HUES48 (cell line): ENCODE results near the gene TMEM200B.
"Not testable (repeated sequence)": the region's sequence is repeated elsewhere in the genome, so short reads cannot be mapped to it uniquely, and the experiment has no call there.

Experiments
- H3K27ac ChIP-seq: one replicate; pipeline ENCODE4 v1.7.0; 2013; ENCODE audit warnings: low read depth, low read length, inconsistent platforms
- H3K27me3 ChIP-seq: 2 replicates; pipeline ENCODE4 v1.6.1; 2013; ENCODE audit warnings: mild to moderate bottlenecking, low read length; ENCODE audit not compliant: control insufficient read depth, insufficient read depth
- H3K36me3 ChIP-seq: 2 replicates; pipeline ENCODE4 v1.6.1; 2013; ENCODE audit warnings: low read length; ENCODE audit not compliant: control insufficient read depth, insufficient read depth
- H3K4me1 ChIP-seq: 2 replicates; pipeline ENCODE4 v1.6.1; 2013; ENCODE audit warnings: mild to moderate bottlenecking, low read length; ENCODE audit not compliant: control insufficient read depth, insufficient read depth
- H3K4me3 ChIP-seq: 2 replicates; pipeline ENCODE4 v1.5.1; 2013; ENCODE audit warnings: mild to moderate bottlenecking, low read depth, low read length
- H3K9ac ChIP-seq: 2 replicates; pipeline ENCODE4 v1.6.1; 2013; ENCODE audit warnings: mild to moderate bottlenecking, low read depth, low read length, moderate library complexity
- H3K9me3 ChIP-seq: 2 replicates; pipeline ENCODE4 v1.6.1; 2013; ENCODE audit warnings: low read length; ENCODE audit not compliant: control insufficient read depth, insufficient read depth

Gene TMEM200B

GRCh38 chr1:29105822-29106221 is 17.9 kb downstream of the TMEM200B start:
- Histone ChIP-seq H3K27ac (no peak overlapping the region), H3K4me3 (no peak overlapping the region), H3K36me3 (peaks cover 6% of the 10 kb centered on the region), H3K9ac (no peak overlapping the region), H3K9me3 (no peaks in the 10 kb centered on the region), H3K4me1 (no peaks in the 10 kb centered on the region), H3K27me3 (no peaks in the 10 kb centered on the region)

- no peaks in the 10 kb centered on the region for H3K27me3 ChIP-seq
- no peak overlapping the region for H3K9ac ChIP-seq
- H3K4me1 ChIP-seq: peaks cover 10% of the 10 kb centered on the region
- H3K36me3 ChIP-seq: peaks cover 22% of the 10 kb centered on the region
- no peak overlapping the region for H3K4me3 ChIP-seq
- H3K9me3 ChIP-seq: no peaks in the 10 kb centered on the region
- H3K27ac ChIP-seq: no peak overlapping the region
Observed at GRCh38 chr1:29100487-29100886, 23.2 kb downstream of the TMEM200B start.

- no peaks in the 10 kb centered on the region for H3K27me3 ChIP-seq
- peaks cover 22% of the 10 kb centered on the region for H3K36me3 ChIP-seq
- H3K4me1 ChIP-seq: peaks cover 10% of the 10 kb centered on the region
- H3K4me3 ChIP-seq: no peak overlapping the region
- no peak overlapping the region for H3K27ac ChIP-seq
- no peaks in the 10 kb centered on the region for H3K9me3 ChIP-seq
- no peak overlapping the region for H3K9ac ChIP-seq
Observed at GRCh38 chr1:29099286-29099685, 24.4 kb downstream of the TMEM200B start.

GRCh38 chr1:29096231-29096886 is 27.3 kb downstream of the TMEM200B start:
- Histone ChIP-seq H3K9ac (no peak overlapping the region), H3K4me1 (peaks cover 10% of the 10 kb centered on the region), H3K9me3 (no peaks in the 10 kb centered on the region), H3K27me3 (no peaks in the 10 kb centered on the region), H3K4me3 (no peak overlapping the region), H3K36me3 (peaks cover 22% of the 10 kb centered on the region), H3K27ac (no peak overlapping the region)

GRCh38 chr1:29094954-29095353 is 28.7 kb downstream of the TMEM200B start:
- Histone ChIP-seq H3K27me3 (no peaks in the 10 kb centered on the region), H3K36me3 (peaks cover 18% of the 10 kb centered on the region), H3K4me1 (peaks cover 10% of the 10 kb centered on the region), H3K9me3 (no peaks in the 10 kb centered on the region), H3K9ac (no peak overlapping the region), H3K27ac (no peak overlapping the region), H3K4me3 (no peak overlapping the region)

GRCh38 chr1:29094433-29094832 is 29.3 kb downstream of the TMEM200B start:
- no peak overlapping the region for H3K27ac ChIP-seq
- no peak overlapping the region for H3K9ac ChIP-seq
- peaks cover 13% of the 10 kb centered on the region for H3K36me3 ChIP-seq

GRCh38 chr1:29092704-29093103 is 31.0 kb downstream of the TMEM200B start:
- H3K36me3 ChIP-seq, H3K27me3 ChIP-seq, H3K9ac ChIP-seq, H3K4me1 ChIP-seq, H3K9me3 ChIP-seq, H3K4me3 ChIP-seq, H3K27ac ChIP-seq: not testable (repeated sequence)

More at GRCh38 chr1:29094433-29094832, 29.3 kb downstream of the TMEM200B start:
- no peaks in the 10 kb centered on the region for H3K9me3 ChIP-seq
- H3K4me1 ChIP-seq: peaks cover 10% of the 10 kb centered on the region
- no peak overlapping the region for H3K4me3 ChIP-seq
- H3K27me3 ChIP-seq: no peaks in the 10 kb centered on the region

- Histone ChIP-seq H3K4me3 (no peak overlapping the region), H3K9me3 (no peaks in the 10 kb centered on the region), H3K36me3 (no peaks in the 10 kb centered on the region), H3K9ac (no peak overlapping the region), H3K27me3 (no peaks in the 10 kb centered on the region), H3K4me1 (peaks cover 2% of the 10 kb centered on the region), H3K27ac (no peak overlapping the region)
Observed at GRCh38 chr1:29090937-29091618, 32.6 kb downstream of the TMEM200B start.

GRCh38 chr1:29084196-29084521 is 39.5 kb downstream of the TMEM200B start:
- Histone ChIP-seq H3K4me1 (peaks cover 3% of the 10 kb centered on the region; the same call in 1 of the 2 replicates), H3K36me3 (no peaks in the 10 kb centered on the region), H3K9me3 (no peaks in the 10 kb centered on the region), H3K9ac (no peak overlapping the region), H3K27ac (no peak overlapping the region), H3K4me3 (no peak overlapping the region), H3K27me3 (no peaks in the 10 kb centered on the region)

- Histone ChIP-seq H3K9me3 (no peaks in the 10 kb centered on the region), H3K27ac (peak overlapping the region; percentile 14), H3K27me3 (no peaks in the 10 kb centered on the region), H3K4me1 (peaks cover 3% of the 10 kb centered on the region; the same call in 1 of the 2 replicates), H3K9ac (no peak overlapping the region), H3K36me3 (no peaks in the 10 kb centered on the region), H3K4me3 (no peak overlapping the region)
Observed at GRCh38 chr1:29083317-29084195, 40.1 kb downstream of the TMEM200B start.

- Histone ChIP-seq H3K4me1 (peaks cover 3% of the 10 kb centered on the region; the same call in 1 of the 2 replicates), H3K9ac (no peak overlapping the region), H3K27me3 (no peaks in the 10 kb centered on the region), H3K27ac (no peak overlapping the region), H3K4me3 (no peak overlapping the region), H3K36me3 (no peaks in the 10 kb centered on the region), H3K9me3 (no peaks in the 10 kb centered on the region)
Observed at GRCh38 chr1:29082519-29082918, 41.2 kb downstream of the TMEM200B start.
